ENCODE results near the gene SLC35G6.
"Not testable (repeated sequence)": the region's sequence is repeated elsewhere in the genome, so short reads cannot be mapped to it uniquely, and the experiment has no call there.

SLC35G6 gene

DNA sequence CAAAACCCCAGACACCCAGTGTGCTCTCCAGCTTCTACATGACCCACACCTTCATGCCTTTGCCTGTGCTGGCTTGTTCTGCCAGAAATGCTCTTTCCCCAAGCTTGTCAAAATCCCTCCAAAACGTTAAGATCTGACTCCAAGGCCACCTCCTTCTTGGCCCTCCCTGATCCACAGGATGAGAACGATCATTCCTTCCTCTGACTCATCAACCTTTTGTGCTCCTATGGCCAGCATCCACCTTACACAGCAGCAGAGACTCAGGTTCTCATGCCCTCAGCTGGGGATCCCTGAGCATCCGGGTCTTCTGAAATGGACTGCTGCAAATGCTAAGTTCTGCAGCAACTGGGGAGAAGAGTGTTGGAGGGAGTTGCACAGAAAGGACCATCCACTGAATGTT is 4.8 kb upstream of the SLC35G6 start:
- H3K4me3 ChIP-seq (ENCODE audit: low read length), result no peak overlapping the region
- TF ChIP-seq, protein P1, sequence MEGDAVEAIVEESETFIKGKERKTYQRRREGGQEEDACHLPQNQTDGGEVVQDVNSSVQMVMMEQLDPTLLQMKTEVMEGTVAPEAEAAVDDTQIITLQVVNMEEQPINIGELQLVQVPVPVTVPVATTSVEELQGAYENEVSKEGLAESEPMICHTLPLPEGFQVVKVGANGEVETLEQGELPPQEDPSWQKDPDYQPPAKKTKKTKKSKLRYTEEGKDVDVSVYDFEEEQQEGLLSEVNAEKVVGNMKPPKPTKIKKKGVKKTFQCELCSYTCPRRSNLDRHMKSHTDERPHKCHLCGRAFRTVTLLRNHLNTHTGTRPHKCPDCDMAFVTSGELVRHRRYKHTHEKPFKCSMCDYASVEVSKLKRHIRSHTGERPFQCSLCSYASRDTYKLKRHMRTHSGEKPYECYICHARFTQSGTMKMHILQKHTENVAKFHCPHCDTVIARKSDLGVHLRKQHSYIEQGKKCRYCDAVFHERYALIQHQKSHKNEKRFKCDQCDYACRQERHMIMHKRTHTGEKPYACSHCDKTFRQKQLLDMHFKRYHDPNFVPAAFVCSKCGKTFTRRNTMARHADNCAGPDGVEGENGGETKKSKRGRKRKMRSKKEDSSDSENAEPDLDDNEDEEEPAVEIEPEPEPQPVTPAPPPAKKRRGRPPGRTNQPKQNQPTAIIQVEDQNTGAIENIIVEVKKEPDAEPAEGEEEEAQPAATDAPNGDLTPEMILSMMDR (conservative IDR thresholded peaks at IDR 0.05; ENCODE audit: low read depth, low read length), result no peak
- no peak for DNase-seq (ENCODE audit: low read depth)

DNA sequence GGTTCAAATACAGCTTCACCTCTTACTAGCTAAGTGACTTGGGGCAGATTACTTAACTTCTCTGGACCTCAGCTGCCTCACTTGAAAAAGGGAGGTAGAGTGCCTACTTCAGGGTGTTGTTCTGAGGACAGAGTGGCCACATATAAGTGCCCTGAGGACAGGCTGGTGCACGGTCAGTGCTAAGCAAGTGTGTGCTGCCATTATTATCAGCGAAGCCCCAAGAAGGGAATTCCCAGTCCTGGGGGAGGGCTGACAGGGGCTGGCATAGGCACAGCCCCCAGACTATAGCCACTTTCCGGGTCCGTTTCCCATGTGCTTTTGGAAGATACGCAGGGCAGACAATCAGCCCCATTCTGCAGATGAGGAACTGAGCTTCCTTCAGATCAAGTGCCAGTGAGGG is 4.3 kb upstream of the SLC35G6 start:
- DNase-seq (ENCODE audit: low read depth), result no peak
- TF ChIP-seq, protein P1 (conservative IDR thresholded peaks at IDR 0.05; ENCODE audit: low read depth, low read length), result no peak
- H3K4me3 ChIP-seq (ENCODE audit: low read length), result peak overlapping the region; percentile 62

DNA sequence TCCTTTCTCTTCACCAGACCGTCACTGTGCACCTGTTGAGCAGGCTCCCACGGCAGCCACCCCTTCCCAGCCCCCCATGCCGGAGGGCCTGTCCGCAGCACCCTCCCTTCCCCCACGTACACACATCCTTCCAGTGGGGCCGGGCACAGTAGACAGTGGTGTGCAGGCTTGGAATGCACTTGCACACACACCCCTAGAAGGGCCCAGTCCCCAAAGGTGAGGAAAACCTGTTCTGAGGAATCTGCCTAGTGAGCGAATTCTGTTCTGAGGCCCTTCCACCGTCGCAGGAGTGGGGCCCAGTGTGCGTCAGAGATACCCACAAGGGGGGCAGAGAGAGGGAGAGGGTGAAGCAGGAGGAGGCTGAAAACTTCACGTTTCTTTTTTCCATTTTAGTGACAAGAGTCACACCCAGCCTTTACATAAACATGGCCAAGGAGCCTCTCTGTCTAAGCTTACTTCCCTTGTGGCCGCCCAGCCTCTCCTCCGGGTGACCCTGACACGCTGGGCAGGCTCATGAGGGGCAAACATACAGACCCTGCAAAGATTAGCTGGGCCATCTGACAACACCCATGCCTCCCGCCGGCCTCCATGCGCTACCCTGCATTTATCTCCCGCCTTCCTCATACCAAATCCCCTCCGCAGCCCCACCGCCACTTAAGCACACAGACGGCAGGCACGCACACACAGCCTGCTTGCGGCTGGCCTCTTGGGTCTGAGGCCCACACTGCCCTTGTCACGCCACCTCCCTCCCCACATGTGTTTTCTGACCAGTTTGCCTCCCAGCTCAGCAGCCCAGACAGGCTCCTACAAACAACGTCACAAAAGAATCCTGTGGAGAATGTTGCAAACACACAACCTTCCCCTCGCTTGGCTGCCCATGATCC is 3.6 kb upstream of the SLC35G6 start:
- H3K4me3 ChIP-seq (ENCODE audit: low read length), result peak overlapping the region; percentile 62
- TF ChIP-seq, protein P1 (conservative IDR thresholded peaks at IDR 0.05; ENCODE audit: low read depth, low read length), result no peak
- peak; percentile 90 for DNase-seq (ENCODE audit: low read depth)

DNA sequence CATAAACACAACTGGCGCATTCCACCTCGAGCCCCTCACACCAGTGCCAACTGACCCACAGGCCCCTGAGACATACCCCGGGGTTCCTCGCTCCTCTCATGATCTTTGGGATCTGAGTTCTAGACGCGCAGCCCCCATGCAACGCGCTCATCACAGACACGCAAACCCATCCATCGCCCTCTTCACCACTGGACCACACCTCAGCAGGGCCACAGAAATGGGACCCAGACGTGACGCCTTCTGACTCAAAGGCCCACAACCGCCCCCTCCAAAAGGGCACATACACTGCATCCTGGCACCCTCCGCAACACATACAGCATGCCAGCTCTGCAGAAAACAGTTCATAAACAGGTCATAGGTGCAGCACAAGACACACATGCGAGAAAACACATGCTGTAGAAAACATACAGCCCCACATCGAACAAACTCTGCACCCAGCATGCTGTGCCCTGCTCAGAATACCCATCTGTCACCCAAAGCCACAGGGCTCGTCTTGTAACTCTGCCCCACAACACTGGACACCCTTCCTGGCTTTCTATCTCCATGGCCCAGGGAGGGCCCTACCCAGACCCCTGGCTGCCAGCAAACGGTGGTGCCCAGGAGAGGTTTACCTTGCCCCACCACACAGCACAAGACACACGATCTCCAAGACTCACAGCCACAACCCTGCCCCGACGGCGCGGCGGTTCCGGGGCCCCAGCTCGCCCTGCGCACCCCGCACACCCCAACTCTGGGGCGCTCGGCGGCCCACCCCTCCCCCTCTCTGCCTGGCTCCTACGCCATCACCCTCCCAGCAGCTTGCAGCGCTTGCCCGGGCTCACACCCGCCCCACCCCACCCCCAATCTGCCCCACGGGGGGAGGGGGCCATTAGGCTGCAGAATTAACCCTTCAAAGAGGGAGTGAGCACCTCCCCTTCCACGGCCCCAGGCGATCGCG is 2.7 kb upstream of the SLC35G6 start:
- no peak for DNase-seq (ENCODE audit: low read depth)
- peak overlapping the region; percentile 62 for H3K4me3 ChIP-seq (ENCODE audit: low read length)
- TF ChIP-seq, protein P1 (conservative IDR thresholded peaks at IDR 0.05; ENCODE audit: low read depth, low read length), result no peak

DNA sequence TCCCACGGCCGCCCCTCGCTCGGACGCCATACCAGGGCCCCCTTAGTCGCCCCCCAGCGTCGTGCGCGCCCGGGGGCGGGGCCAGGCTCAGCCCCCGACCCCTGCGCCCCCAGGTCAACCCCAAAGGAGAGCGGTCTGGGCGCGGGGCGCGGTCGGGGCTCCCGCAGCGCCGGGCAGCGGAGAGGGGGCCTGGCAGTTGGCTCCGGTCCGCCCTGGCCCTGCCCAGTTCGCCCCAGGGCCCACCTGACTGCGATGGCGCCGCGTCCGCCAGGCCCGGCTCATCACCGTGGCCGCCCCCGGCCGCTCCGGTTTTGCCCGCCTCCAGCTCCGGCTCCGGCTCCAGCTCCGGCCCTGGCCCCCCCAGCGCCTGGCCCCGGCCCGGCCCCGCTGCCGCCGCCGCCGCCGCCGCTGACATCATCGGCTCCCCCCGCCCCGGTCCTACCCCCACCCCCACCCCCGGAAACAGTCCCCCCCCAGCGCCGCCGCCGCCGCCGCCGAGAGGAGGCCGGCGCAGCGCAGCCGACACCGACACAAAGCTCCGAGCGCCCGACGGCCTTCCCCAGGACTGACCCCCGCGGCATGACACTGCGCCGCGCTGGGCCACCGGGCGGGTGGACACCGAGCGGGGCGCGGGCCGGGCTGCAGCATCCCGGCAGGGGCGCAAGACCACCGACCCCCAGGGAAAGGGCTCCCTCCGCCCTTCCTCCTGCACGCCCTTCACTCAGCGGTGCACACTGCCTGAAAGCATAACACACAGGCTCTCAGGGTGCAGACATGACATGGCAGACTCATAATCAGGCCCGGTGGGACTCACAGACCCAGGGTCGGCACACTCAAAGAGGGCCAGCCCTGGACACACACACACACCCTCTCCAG is 1.8 kb upstream of the SLC35G6 start, which contains the start of gene ZBTB4:
Gene ZBTB4, minus strand, starts transcription at position 419 of the 876 bp plus-strand sequence. CDS start 12,830 bp downstream, outside the sequence.
- no peak for DNase-seq (ENCODE audit: low read depth)
- TF ChIP-seq, protein P1 (conservative IDR thresholded peaks at IDR 0.05; ENCODE audit: low read depth, low read length), result no peak
- H3K4me3 ChIP-seq (ENCODE audit: low read length), result peak within 1 kb of the TSS; percentile 62

DNA sequence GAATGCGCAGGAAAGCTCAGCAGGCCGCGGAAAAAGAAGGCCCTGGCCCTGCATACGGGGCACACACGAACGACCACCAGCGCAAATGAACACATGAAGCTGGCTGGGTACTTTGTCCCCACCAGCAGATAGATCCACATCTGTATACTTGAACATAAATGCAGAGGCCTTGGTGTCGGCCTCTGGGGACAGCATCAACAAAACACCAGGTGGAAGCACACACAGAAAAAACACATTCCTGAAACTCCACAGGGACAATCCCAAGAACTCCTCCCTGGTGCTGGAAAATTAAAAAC is 1.2 kb upstream of the SLC35G6 start:
- TF ChIP-seq, protein P1 (conservative IDR thresholded peaks at IDR 0.05; ENCODE audit: low read depth, low read length), result no peak
- H3K4me3 ChIP-seq (ENCODE audit: low read length), result peak overlapping the region; percentile 52
- DNase-seq (ENCODE audit: low read depth), result no peak

DNA sequence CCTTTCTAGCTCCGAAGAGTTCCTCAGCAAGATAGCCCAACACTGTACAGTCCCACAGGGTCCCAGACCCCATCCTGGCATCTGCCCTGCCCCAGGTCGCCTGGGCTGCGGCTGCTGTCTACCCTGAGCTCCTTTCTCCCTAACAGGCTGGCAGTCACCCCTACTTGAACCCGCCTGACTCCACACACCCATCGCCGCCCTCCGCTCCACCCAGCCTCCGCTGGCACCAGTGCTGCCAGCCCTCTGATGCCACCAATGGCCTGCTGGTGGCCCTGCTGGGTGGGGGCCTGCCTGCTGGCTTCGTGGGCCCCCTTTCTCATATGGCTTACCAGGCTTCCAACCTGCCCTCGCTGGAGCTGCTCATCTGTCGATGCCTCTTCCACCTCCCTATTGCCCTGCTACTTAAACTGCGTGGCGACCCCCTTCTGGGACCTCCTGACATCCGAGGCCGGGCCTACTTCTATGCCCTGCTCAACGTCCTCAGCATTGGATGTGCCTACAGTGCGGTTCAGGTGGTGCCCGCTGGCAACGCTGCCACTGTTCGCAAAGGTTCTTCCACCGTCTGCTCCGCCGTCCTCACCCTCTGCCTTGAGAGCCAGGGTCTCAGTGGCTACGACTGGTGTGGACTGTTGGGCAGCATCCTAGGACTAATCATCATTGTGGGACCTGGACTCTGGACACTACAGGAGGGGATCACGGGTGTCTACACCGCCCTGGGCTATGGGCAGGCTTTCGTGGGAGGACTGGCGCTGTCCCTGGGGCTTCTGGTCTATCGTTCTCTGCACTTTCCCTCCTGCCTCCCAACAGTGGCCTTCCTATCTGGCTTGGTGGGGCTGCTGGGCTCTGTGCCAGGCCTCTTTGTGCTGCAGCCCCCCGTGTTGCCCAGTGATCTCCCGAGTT is 846 bp downstream of the SLC35G6 start:
- DNase-seq (ENCODE audit: low read depth), result not testable (repeated sequence)

DNA sequence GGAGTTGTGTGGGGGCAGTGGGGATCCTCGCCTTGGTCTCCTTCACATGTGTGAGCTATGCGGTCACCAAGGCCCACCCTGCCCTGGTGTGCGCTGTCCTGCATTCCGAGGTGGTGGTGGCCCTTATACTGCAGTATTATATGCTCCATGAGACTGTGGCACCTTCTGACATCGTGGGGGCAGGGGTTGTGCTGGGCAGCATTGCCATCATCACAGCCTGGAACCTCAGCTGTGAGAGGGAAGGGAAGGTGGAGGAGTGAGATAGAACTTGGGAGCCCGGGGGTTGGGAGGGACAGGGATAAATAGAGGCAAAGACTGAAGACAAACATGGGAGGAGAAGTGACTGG is 1.5 kb downstream of the SLC35G6 start:
- peak overlapping the region; percentile 82 for H3K4me3 ChIP-seq (ENCODE audit: low read length)
- DNase-seq (ENCODE audit: low read depth), result not testable (repeated sequence)

More for the DNA sequence above, 846 bp downstream of the SLC35G6 start:
- not testable (repeated sequence) for H3K4me3 ChIP-seq (ENCODE audit: low read length)

Measured in retinal pigment epithelial cell (primary cell).